DMS 273 (cell line): ENCODE measurements around the gene SMAP2.
A peak's percentile ranks its signal among the peaks of the same experiment; 100 is the strongest.

ENCODE experiments used
- DNase-seq: peaks from one replicate; lab custom pipeline; 2025; ENCODE audit not compliant: unreplicated experiment; lab: John Stamatoyannopoulos, UW

SMAP2 gene

GRCh38 chr1:40416709-40417108, 43.2 kb downstream of the SMAP2 start:
- DNase-seq, result no peak

GRCh38 chr1:40421431-40422384, 48.2 kb downstream of the SMAP2 start:
- peak; percentile 86 for DNase-seq

- DNase-seq, result no peak
Observed at GRCh38 chr1:40422630-40423263, 49.2 kb downstream of the SMAP2 start.

GRCh38 chr1:40423264-40423642, 49.7 kb downstream of the SMAP2 start:
- no peak for DNase-seq

GRCh38 chr1:40423951-40424618, 50.6 kb downstream of the SMAP2 start:
- no peak for DNase-seq

GRCh38 chr1:40425198-40425597, 51.7 kb downstream of the SMAP2 start:
- DNase-seq, result no peak

- no peak for DNase-seq
Observed at GRCh38 chr1:40431385-40431784, 57.9 kb downstream of the SMAP2 start.

GRCh38 chr1:40432644-40433390, 59.3 kb downstream of the SMAP2 start:
- no peak for DNase-seq

- DNase-seq, result no peak
Observed at GRCh38 chr1:40435471-40435870, 61.9 kb downstream of the SMAP2 start.

- no peak for DNase-seq
Observed at GRCh38 chr1:40435876-40436275, 62.3 kb downstream of the SMAP2 start.

- peak; percentile 99 for DNase-seq
Observed at GRCh38 chr1:40438391-40439015, 65.0 kb downstream of the SMAP2 start.

- no peak for DNase-seq
Observed at GRCh38 chr1:40439247-40439646, 65.7 kb downstream of the SMAP2 start.

- DNase-seq, result peak; percentile 100
Observed at GRCh38 chr1:40449684-40450494, 76.4 kb downstream of the SMAP2 start, which contains the start of gene ZFP69B. Gene ZFP69B (plus strand): TSS chr1:40450476. CDS start chr1:40450962, 486 bp downstream.

GRCh38 chr1:40450495-40451237, 77.1 kb downstream of the SMAP2 start:
- peak; percentile 100 for DNase-seq

GRCh38 chr1:40451238-40451585, 77.7 kb downstream of the SMAP2 start:
- peak; percentile 96 for DNase-seq

- DNase-seq, result no peak
Observed at GRCh38 chr1:40454873-40455272, 81.3 kb downstream of the SMAP2 start.

- DNase-seq, result peak; percentile 96
Observed at GRCh38 chr1:40462956-40463590, 89.5 kb downstream of the SMAP2 start.

GRCh38 chr1:40469327-40469726, 95.8 kb downstream of the SMAP2 start:
- DNase-seq, result no peak
